BLaER1 (cell line): Measurements from ENCODE around the gene GRK5.

Source experiments
- H3K27ac ChIP-seq: shearing (Covaris generic); formaldehyde crosslinking; 2 replicates; pipeline ENCODE4 v1.8.1; 2022
- H3K27me3 ChIP-seq: shearing (Covaris generic); formaldehyde crosslinking; 2 replicates; pipeline ENCODE4 v1.8.1; 2022
- H3K36me3 ChIP-seq: shearing (Covaris generic); formaldehyde crosslinking; 2 replicates; pipeline ENCODE4 v1.8.1; 2022
- H3K4me1 ChIP-seq: shearing (Covaris generic); formaldehyde crosslinking; 2 replicates; pipeline ENCODE4 v1.8.1; 2022
- H3K4me2 ChIP-seq: shearing (Covaris generic); formaldehyde crosslinking; 2 replicates; pipeline ENCODE4 v1.8.1; 2022
- H3K4me3 ChIP-seq: shearing (Covaris generic); formaldehyde crosslinking; 2 replicates; pipeline ENCODE4 v1.8.1; 2022
- H3K9ac ChIP-seq: shearing (Covaris generic); formaldehyde crosslinking; 2 replicates; pipeline ENCODE4 v1.8.1; 2022
- H3K9me3 ChIP-seq: shearing (Covaris generic); formaldehyde crosslinking; 2 replicates; pipeline ENCODE4 v1.8.1; 2022
- H4K20me1 ChIP-seq: shearing (Covaris generic); formaldehyde crosslinking; 2 replicates; pipeline ENCODE4 v1.8.1; 2022
- Cebpa-rat ChIP-seq: shearing (Covaris generic); IDR thresholded peaks from 2 replicates; pipeline ENCODE4 v1.8.1; 2022

Gene GRK5

GRCh38 chr10:119453313-119453712 is 245.9 kb downstream of the GRK5 start:
- Histone ChIP-seq H3K9me3 (no peaks in the 10 kb centered on the region), H3K4me1 (peaks cover 56% of the 10 kb centered on the region), H4K20me1 (0 out of 2 replicates have a peak, but pooled peaks cover 8% of the 10 kb centered on the region), H3K36me3 (no peaks in the 10 kb centered on the region), H3K4me3 (no peak overlapping the region), H3K9ac (no peak overlapping the region), H3K27me3 (0 out of 2 replicates have a peak, but pooled peaks cover 3% of the 10 kb centered on the region), H3K4me2 (no peak overlapping the region), H3K27ac (no peak overlapping the region)
- no peak for TF ChIP-seq Cebpa-rat

- no peak overlapping the region for H3K27ac ChIP-seq
- H3K4me1 ChIP-seq, result peaks cover 47% of the 10 kb centered on the region
- no peaks in the 10 kb centered on the region for H3K36me3 ChIP-seq
- H4K20me1 ChIP-seq, result 0 out of 2 replicates have a peak, but pooled peaks cover under 1% of the 10 kb centered on the region
- H3K4me3 ChIP-seq, result no peak overlapping the region
- H3K27me3 ChIP-seq, result 0 out of 2 replicates have a peak, but pooled peaks cover 3% of the 10 kb centered on the region
- no peak overlapping the region for H3K9ac ChIP-seq
- no peaks in the 10 kb centered on the region for H3K9me3 ChIP-seq
- TF ChIP-seq Cebpa-rat, result no peak
- H3K4me2 ChIP-seq, result no peak overlapping the region
These were observed 246.9 kb downstream of the GRK5 start for GRCh38 chr10:119454316-119454715.

- H4K20me1 ChIP-seq, result no peaks in the 10 kb centered on the region
- 0 out of 2 replicates have a peak, but pooled peaks cover 3% of the 10 kb centered on the region for H3K27me3 ChIP-seq
- H3K27ac ChIP-seq, result no peak overlapping the region
- no peak overlapping the region for H3K4me2 ChIP-seq
- no peaks in the 10 kb centered on the region for H3K36me3 ChIP-seq
- H3K9ac ChIP-seq, result no peak overlapping the region
- H3K4me3 ChIP-seq, result no peak overlapping the region
- TF ChIP-seq Cebpa-rat, result no peak
- H3K9me3 ChIP-seq, result no peaks in the 10 kb centered on the region
- H3K4me1 ChIP-seq, result peaks cover 40% of the 10 kb centered on the region
These were observed 247.6 kb downstream of the GRK5 start for GRCh38 chr10:119454990-119455389.

- H3K36me3 ChIP-seq, result no peaks in the 10 kb centered on the region
- H3K4me3 ChIP-seq, result no peak overlapping the region
- H3K4me2 ChIP-seq, result peak overlapping the region; percentile 49
These were observed 248.5 kb downstream of the GRK5 start for GRCh38 chr10:119455609-119456434.

GRCh38 chr10:119456435-119456810 is 249.1 kb downstream of the GRK5 start:
- TF ChIP-seq Cebpa-rat, result no peak
- Histone ChIP-seq H3K9ac (no peak overlapping the region), H3K4me2 (peak overlapping the region; percentile 49)

More at GRCh38 chr10:119455609-119456434, 248.5 kb downstream of the GRK5 start:
- H3K9ac ChIP-seq, result no peak overlapping the region
- H3K27ac ChIP-seq, result no peak overlapping the region
- H3K4me1 ChIP-seq, result peaks cover 38% of the 10 kb centered on the region
- no peaks in the 10 kb centered on the region for H3K9me3 ChIP-seq
- H3K27me3 ChIP-seq, result 0 out of 2 replicates have a peak, but pooled peaks cover 3% of the 10 kb centered on the region
- H4K20me1 ChIP-seq, result no peaks in the 10 kb centered on the region
- TF ChIP-seq Cebpa-rat, result no peak

GRCh38 chr10:119457966-119458766 is 250.8 kb downstream of the GRK5 start:
- peaks cover 7% of the 10 kb centered on the region for H3K9me3 ChIP-seq
- TF ChIP-seq Cebpa-rat, result no peak

More at GRCh38 chr10:119456435-119456810, 249.1 kb downstream of the GRK5 start:
- H3K27me3 ChIP-seq, result 0 out of 2 replicates have a peak, but pooled peaks cover 3% of the 10 kb centered on the region
- no peak overlapping the region for H3K4me3 ChIP-seq
- H3K27ac ChIP-seq, result no peak overlapping the region
- H4K20me1 ChIP-seq, result no peaks in the 10 kb centered on the region
- no peaks in the 10 kb centered on the region for H3K36me3 ChIP-seq
- no peaks in the 10 kb centered on the region for H3K9me3 ChIP-seq
- peaks cover 44% of the 10 kb centered on the region for H3K4me1 ChIP-seq

GRCh38 chr10:119459681-119460340 is 252.4 kb downstream of the GRK5 start:
- Histone ChIP-seq H4K20me1 (no peaks in the 10 kb centered on the region), H3K36me3 (no peaks in the 10 kb centered on the region), H3K27me3 (0 out of 2 replicates have a peak, but pooled peaks cover 3% of the 10 kb centered on the region), H3K27ac (no peak overlapping the region), H3K4me1 (peaks cover 42% of the 10 kb centered on the region), H3K9me3 (peaks cover 15% of the 10 kb centered on the region), H3K9ac (no peak overlapping the region), H3K4me2 (no peak overlapping the region), H3K4me3 (no peak overlapping the region)
- no peak for TF ChIP-seq Cebpa-rat

More at GRCh38 chr10:119457966-119458766, 250.8 kb downstream of the GRK5 start:
- 0 out of 2 replicates have a peak, but pooled peaks cover 3% of the 10 kb centered on the region for H3K27me3 ChIP-seq
- H3K4me2 ChIP-seq, result peak overlapping the region; percentile 49; the same call in 1 of the 2 replicates
- H3K9ac ChIP-seq, result no peak overlapping the region
- no peaks in the 10 kb centered on the region for H4K20me1 ChIP-seq
- H3K36me3 ChIP-seq, result no peaks in the 10 kb centered on the region
- peaks cover 47% of the 10 kb centered on the region for H3K4me1 ChIP-seq
- H3K27ac ChIP-seq, result no peak overlapping the region
- H3K4me3 ChIP-seq, result no peak overlapping the region

- Histone ChIP-seq H3K27me3 (0 out of 2 replicates have a peak, but pooled peaks cover 1% of the 10 kb centered on the region), H3K9me3 (peaks cover 15% of the 10 kb centered on the region), H3K4me3 (no peak overlapping the region), H3K4me2 (peak overlapping the region; percentile 62), H3K36me3 (no peaks in the 10 kb centered on the region), H4K20me1 (no peaks in the 10 kb centered on the region), H3K4me1 (peaks cover 38% of the 10 kb centered on the region), H3K27ac (no peak overlapping the region), H3K9ac (no peak overlapping the region)
- no peak for TF ChIP-seq Cebpa-rat
These were observed 253.2 kb downstream of the GRK5 start for GRCh38 chr10:119460369-119461195.
